Embryonic facial prominence (tissue), 1 donor: ENCODE data around the gene EDEM3.

Source experiments
- DNase-seq: peaks from one replicate; pipeline ENCODE4 v3.0.0-alpha.2; 2016; ENCODE audit errors: extremely low spot score

The EDEM3 gene

GRCh38 chr1:184669391-184669790 is 85.3 kb downstream of the EDEM3 start:
- no peak for DNase-seq

DNA sequence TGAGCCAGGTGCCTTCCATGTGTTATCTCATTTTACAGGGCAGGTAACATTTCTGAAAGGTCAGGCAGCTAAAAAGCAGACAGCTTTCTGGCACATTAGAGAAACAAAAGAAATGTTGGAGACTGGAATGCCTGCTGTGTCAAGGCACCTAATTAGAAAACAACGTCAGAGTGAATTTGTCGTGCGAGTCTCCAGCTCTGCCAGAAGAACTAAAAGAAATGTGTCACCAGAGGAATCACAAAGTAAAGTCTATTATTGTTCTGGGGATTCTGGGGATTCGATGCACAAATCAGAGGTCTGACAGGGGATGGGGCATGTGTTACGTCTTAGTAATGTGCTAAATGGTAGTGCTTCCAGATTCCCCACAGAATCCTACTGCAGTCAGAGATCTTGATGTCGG is 89.3 kb downstream of the EDEM3 start:
- no peak for DNase-seq

GRCh38 chr1:184664661-184665060 is 90.0 kb downstream of the EDEM3 start:
- no peak for DNase-seq

DNA sequence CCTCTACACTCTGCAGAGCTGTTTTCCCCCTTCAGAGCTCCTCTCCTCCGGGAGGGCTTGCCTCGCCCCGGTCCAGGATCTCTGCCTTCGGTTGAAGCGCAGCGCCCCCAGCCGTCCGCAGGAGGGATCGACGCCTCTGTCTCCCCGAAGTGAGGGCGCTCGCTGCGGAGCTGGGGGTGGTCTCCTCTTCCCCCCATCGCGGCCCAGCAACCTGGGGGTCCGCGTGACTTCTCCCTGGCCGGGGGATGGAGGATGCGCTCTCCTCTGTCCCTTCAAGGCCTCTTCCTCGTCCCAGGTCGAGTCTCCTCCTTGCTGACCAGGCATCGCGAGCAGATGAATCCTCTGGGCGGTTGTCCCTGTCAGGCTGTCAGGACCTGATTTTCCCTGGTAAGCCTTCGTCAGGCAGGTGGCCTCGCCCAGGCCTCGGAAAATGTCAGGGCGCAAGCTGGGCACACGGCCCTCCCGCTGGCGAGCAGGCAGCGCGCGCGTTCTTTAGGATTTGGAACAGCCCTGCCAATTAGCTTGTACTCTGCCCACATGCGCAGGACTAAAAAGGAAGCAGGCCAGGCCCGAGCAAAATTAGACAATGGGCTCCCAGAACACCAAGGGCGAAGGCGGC is 90.5 kb downstream of the EDEM3 start:
- DNase-seq, result peak; percentile 52

GRCh38 chr1:184661801-184662200 is 92.9 kb downstream of the EDEM3 start:
- no peak for DNase-seq

- DNase-seq, result no peak
These were observed 94.0 kb downstream of the EDEM3 start for GRCh38 chr1:184660462-184661191.

GRCh38 chr1:184658055-184658454 is 96.6 kb downstream of the EDEM3 start:
- no peak for DNase-seq

DNA sequence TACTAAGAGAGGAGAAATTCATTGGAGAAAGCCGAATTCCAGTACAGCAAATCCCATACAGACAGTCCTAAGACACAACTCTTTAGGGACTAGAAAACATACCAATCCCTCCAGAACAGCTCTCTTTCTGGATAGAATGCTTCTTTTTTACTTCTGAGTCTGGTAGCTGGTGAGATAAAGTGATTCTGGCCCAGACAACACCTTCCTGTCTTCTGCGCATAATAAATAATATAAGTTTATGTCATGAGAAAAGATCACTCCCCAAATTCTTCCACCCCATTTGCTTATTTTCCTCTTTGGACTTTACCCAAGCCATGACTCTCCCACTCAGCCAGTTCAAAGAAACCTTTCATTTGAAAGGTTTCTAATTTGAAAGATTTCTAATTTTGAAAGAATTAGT is 98.4 kb downstream of the EDEM3 start:
- no peak for DNase-seq

DNA sequence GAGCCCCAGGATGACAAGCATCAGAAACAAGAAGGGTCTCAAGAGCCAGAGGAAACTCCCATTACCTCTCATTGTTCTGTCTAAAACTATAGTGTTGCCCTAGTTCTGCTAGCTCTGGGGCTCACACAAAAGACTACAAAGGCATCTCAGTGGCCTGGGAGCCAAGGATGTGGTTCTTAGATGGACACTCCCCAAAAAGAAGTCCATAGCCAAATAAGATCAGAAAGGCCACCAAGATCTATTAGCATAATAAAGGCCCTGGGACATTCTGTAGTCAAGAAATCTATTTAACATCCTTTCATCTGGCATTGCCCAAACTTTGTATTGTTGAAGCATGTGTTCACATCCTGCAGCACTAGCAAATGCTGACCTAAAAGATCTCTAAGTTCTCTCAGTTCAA is 99.5 kb downstream of the EDEM3 start:
- no peak for DNase-seq

- no peak for DNase-seq
These were observed 104.3 kb downstream of the EDEM3 start for GRCh38 chr1:184650177-184650866.

GRCh38 chr1:184649451-184649888 is 105.2 kb downstream of the EDEM3 start:
- no peak for DNase-seq

GRCh38 chr1:184648856-184649201 is 105.8 kb downstream of the EDEM3 start:
- no peak for DNase-seq

DNA sequence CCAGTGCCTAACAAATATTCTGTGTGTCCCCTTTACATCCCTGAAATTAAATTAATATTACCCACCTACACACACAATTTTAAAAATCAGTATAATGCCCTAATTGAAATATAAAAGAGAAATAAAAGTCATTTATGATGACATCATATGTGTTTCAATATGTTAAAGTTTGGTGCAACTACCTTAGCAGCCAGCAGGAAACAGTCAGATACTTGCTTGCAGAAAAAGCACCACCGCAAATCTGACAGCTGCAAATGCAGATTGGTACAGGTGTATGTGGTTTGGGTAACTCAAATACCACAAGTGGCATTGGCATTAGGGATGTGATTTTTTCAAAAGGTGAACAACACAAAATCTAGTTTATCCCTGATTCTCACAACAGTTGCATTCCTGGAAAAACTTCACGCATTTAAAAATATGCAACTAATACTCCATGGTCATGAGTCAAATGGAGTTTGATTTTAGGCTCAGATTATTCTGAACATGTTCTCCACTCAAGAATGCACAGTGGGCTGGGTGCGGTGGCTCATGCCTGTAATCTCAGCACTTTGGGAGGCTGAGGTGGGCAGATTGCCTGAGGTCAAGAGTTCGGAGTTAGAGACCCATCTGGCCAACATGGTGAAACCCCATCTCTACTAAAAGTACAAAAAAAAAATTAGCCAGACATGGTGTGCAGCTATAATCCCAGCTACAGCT is 106.3 kb downstream of the EDEM3 start:
- DNase-seq, result no peak

DNA sequence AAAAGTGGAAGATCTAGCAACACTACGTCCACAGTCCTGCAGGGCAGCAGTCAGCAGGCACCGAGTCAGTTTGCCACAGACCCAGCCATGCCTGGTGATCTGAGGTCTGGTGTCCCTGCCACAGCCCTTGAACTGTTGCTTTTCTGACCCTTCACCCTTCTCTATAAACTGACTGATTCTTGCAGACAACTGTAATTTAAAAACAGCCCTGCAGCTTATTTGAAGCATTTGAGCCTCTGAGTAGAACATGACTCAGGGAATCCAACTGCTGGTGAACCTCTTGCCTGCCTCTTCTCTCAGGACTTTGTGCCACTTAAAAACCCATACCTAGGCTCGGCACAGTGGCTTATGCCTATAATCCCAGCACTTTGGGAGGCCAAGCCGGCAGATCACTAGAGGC is 107.2 kb downstream of the EDEM3 start:
- DNase-seq, result no peak

- no peak for DNase-seq
These were observed 107.8 kb downstream of the EDEM3 start for GRCh38 chr1:184646824-184647223.

GRCh38 chr1:184646178-184646701 is 108.4 kb downstream of the EDEM3 start:
- DNase-seq, result no peak

DNA sequence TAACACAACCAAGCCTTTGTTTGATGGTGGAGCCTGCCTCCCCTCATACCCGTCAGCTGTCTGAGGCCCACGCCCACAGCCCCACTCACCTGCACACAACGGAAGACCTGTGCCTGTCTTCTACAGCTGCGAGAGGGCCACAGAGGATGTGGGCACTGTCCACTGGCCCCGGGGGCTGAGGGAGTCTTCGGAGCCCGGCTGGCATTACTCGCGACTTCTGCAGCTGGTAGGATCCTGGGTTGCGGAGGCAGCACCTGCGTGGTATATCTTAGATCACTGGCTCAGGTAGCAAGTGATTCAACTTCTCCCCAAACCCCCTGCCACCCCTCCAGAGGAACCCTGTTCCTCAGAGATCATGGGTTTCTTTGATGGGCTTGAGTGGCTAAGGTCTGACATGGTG is 109.9 kb downstream of the EDEM3 start:
- DNase-seq, result no peak

DNA sequence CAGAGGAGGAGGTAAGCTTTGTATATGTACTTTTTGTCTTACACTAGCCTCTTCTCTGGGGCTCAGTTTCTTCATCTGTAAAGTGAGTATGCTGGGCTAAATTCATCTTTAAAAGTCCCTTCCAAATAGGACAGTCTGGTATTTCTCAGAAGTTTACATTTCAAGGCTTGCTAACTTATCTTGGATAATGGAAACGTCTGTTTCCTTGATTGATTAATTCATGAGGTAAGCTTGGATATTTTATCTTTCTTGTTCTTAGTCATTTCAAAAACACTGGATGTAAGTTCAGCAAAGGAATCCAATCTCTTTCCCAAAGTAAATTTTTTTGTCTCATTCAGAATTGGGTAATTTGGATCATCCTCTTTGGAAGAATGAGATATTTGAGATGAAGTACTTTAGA is 111.0 kb downstream of the EDEM3 start:
- no peak for DNase-seq

GRCh38 chr1:184641894-184642293 is 112.8 kb downstream of the EDEM3 start:
- DNase-seq, result no peak

DNA sequence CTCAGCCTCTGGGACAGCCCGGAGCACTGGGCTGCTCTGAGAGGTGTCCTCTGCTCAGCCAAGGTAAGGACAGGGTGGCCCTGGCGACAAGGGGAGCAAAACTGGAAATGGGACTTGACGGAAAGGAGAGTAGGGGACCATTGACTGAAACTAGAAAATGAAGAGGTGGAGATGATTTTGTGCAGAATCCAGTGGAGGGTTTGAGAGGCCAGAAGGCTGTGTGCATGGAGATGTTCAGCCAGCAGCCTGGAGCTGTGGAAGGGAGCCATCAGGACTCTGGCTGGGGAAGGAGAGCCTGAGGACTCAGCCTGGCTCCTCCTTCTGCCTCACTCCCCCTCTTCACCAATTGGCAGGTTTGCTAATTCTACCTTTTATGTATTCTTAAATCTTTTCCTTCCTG is 114.2 kb downstream of the EDEM3 start:
- DNase-seq, result no peak
